Fibroblast of villous mesenchyme (primary cell): ENCODE measurements around the gene SRI. TPM values are rescaled to one million over a fixed set of nuclear protein-coding genes. Genes with fewer than 3 reads are reported as not detected.
"Not testable (repeated sequence)": the region's sequence is repeated elsewhere in the genome, so short reads cannot be mapped to it uniquely, and the experiment has no call there.

Source experiments
- DNase-seq: peaks from one replicate; pipeline ENCODE4 v3.0.0-alpha.2; 2010; ENCODE audit warnings: low read depth
- H3K4me3 ChIP-seq: 2 replicates; pipeline ENCODE4 v1.5.1; 2011; ENCODE audit warnings: low read depth, mild to moderate bottlenecking, low read length
- total RNA-seq: library from RNA; depleted of rRNA; stranded (reverse); fragments of >200 nt; gene quantifications from 2 replicates; pipeline ENCODE4 v1.2.3, GENCODE V29; 2012
- TF ChIP-seq, protein P1 (sequence below): IDR thresholded peaks from 2 replicates; pipeline ENCODE4 v1.5.1; 2012; ENCODE audit warnings: low read depth, mild to moderate bottlenecking, low read length; ENCODE audit not compliant: insufficient read depth

SRI gene, protein sequence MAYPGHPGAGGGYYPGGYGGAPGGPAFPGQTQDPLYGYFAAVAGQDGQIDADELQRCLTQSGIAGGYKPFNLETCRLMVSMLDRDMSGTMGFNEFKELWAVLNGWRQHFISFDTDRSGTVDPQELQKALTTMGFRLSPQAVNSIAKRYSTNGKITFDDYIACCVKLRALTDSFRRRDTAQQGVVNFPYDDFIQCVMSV
- 59.9 and 81.2 TPM in 2 replicates for total RNA-seq

- DNase-seq, result peak; percentile 81
- TF ChIP-seq, protein P1, sequence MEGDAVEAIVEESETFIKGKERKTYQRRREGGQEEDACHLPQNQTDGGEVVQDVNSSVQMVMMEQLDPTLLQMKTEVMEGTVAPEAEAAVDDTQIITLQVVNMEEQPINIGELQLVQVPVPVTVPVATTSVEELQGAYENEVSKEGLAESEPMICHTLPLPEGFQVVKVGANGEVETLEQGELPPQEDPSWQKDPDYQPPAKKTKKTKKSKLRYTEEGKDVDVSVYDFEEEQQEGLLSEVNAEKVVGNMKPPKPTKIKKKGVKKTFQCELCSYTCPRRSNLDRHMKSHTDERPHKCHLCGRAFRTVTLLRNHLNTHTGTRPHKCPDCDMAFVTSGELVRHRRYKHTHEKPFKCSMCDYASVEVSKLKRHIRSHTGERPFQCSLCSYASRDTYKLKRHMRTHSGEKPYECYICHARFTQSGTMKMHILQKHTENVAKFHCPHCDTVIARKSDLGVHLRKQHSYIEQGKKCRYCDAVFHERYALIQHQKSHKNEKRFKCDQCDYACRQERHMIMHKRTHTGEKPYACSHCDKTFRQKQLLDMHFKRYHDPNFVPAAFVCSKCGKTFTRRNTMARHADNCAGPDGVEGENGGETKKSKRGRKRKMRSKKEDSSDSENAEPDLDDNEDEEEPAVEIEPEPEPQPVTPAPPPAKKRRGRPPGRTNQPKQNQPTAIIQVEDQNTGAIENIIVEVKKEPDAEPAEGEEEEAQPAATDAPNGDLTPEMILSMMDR, result peak; percentile 65
- peak within 1 kb of the TSS; percentile 96 for H3K4me3 ChIP-seq
Measured at GRCh38 chr7:88219781-88220747, at the start of gene SRI. TSS of gene SRI (minus strand) at chr7:88220038. CDS start at chr7:88220026, 12 bp downstream.

DNA sequence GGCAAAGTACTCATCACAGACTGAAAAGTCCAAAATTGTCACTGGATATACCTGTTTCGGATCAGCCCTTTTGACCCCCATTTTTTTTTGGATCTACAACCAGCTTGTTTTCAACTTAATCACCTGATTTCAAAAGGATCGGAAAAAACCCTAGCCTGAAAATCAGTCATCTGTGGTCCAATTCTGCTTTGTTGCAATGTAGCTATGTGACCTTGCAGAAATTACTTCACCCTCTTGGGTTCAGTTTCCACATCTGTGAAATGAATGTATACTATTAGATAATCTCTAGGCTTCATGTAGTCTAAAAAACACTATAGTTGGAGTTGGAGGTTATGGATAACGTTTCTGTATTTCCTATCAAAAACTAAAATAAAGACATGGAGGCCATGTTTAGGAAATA lies 49.7 kb upstream of the SRI start:
- TF ChIP-seq, protein P1, result no peak
- no peak for DNase-seq
- H3K4me3 ChIP-seq, result no peak overlapping the region

GRCh38 chr7:88268858-88269257 lies 49.0 kb upstream of the SRI start:
- TF ChIP-seq, protein P1, result no peak
- no peak overlapping the region for H3K4me3 ChIP-seq
- no peak for DNase-seq

GRCh38 chr7:88268051-88268450 lies 48.2 kb upstream of the SRI start:
- no peak overlapping the region for H3K4me3 ChIP-seq
- DNase-seq, result no peak
- TF ChIP-seq, protein P1, result no peak

DNA sequence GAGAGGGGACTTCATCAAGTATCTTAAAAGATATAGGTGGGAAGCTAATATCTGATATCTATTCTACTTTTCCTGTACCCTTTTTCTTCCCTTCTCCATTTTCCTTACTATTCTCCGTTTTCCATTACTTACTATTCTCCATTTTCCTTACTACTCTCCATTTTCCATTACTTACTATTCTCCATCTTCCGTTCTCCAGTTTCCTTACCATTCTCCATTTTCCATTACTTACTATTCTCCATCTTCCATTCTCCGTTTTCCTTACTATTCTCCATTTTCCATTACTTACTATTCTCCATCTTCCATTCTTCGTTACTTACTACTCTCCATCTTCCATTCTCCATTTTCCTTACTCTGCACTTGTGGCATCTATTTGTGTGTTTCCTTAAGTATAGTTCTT lies 47.6 kb upstream of the SRI start:
- no peak for DNase-seq
- no peak overlapping the region for H3K4me3 ChIP-seq
- TF ChIP-seq, protein P1, result no peak

GRCh38 chr7:88264987-88265386 lies 45.1 kb upstream of the SRI start:
- H3K4me3 ChIP-seq, DNase-seq: not testable (repeated sequence)

DNA sequence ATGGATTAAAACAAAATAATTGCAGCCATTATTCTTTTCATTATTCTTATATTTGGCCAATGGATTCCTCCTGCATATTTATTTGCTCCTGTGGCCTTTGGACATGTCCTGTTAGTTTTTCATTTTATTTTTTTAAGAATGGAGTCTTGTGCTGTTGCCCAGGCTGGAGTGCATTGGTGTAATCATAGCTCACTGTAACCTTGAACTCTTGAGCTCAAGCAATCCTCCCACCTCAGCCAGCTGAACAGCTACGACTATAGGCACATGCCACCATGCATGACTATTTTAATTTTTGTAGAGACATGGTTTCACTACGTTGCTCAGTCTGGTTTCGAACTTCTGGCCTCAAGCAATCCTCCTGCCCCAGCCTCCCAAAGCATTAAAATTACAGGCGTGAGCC lies 42.7 kb upstream of the SRI start:
- TF ChIP-seq, protein P1, result no peak
- no peak overlapping the region for H3K4me3 ChIP-seq
- no peak for DNase-seq
